HEK293T (cell line): ENCODE data around the gene METTL26.
A peak's percentile ranks its signal among the peaks of the same experiment; 100 is the strongest.

ENCODE experiments used
- CTCF ChIA-PET: fragments of 350-600 bp; formaldehyde crosslinking; extraction: SDS; loops from one replicate; lab custom pipeline; 2021; ENCODE audit warnings: antibody characterized with exemption, inconsistent platforms; lab: Yijun Ruan, JAX
- POLR2A ChIA-PET: fragments of 350-600 bp; formaldehyde crosslinking; extraction: SDS; loops from one replicate; lab custom pipeline; 2020; ENCODE audit warnings: antibody characterized with exemption, inconsistent platforms; lab: Yijun Ruan, JAX
- DNase-seq: peaks from one replicate; pipeline ENCODE4 v3.0.0; 2012; ENCODE audit warnings: mixed read lengths; ENCODE audit errors: extremely low spot score
- ARNT ChIP-seq: fragments of 450-650 bp; IDR thresholded peaks from 2 replicates; pipeline ENCODE4 v1.6.1; 2017; ENCODE audit warnings: mild to moderate bottlenecking
- BHLHE40 ChIP-seq: fragments of 450-650 bp; IDR thresholded peaks from 2 replicates; pipeline ENCODE4 v1.6.1; 2016; ENCODE audit warnings: mild to moderate bottlenecking, moderate library complexity, borderline replicate concordance
- CTBP1 ChIP-seq: fragments of 450-650 bp; IDR thresholded peaks from 2 replicates; pipeline ENCODE4 v1.6.1; 2016; ENCODE audit warnings: borderline replicate concordance
- ELF4 ChIP-seq: fragments of 450-650 bp; IDR thresholded peaks from 2 replicates; pipeline ENCODE4 v1.6.1; 2017; ENCODE audit warnings: antibody characterized with exemption
- FOXA1 ChIP-seq: fragments of 450-650 bp; IDR thresholded peaks from 2 replicates; pipeline ENCODE4 v1.6.1; 2016; ENCODE audit warnings: mild to moderate bottlenecking
- FOXK2 ChIP-seq: fragments of 450-650 bp; IDR thresholded peaks from 2 replicates; pipeline ENCODE4 v1.6.1; 2016; ENCODE audit warnings: mild to moderate bottlenecking
- FOXM1 ChIP-seq: fragments of 450-650 bp; IDR thresholded peaks from 2 replicates; pipeline ENCODE4 v1.6.1; 2017; ENCODE audit warnings: mild to moderate bottlenecking, borderline replicate concordance
- HDGF ChIP-seq: fragments of 450-650 bp; IDR thresholded peaks from 2 replicates; pipeline ENCODE4 v1.6.1; 2017; ENCODE audit warnings: antibody characterized with exemption, borderline replicate concordance
- L3MBTL2 ChIP-seq: fragments of 450-650 bp; conservative IDR thresholded peaks from 2 replicates; pipeline ENCODE4 v1.6.1; 2016; ENCODE audit warnings: mild to moderate bottlenecking
- LEF1 ChIP-seq: fragments of 450-650 bp; IDR thresholded peaks from 2 replicates; pipeline ENCODE4 v1.6.1; 2017; ENCODE audit warnings: mild to moderate bottlenecking, borderline replicate concordance
- NFRKB ChIP-seq: fragments of 450-650 bp; IDR thresholded peaks from 2 replicates; pipeline ENCODE4 v1.6.1; 2016; ENCODE audit warnings: mild to moderate bottlenecking, moderate library complexity
- PKNOX1 ChIP-seq: fragments of 450-650 bp; IDR thresholded peaks from 2 replicates; pipeline ENCODE4 v1.6.1; 2016
- SP1 ChIP-seq: fragments of 450-650 bp; IDR thresholded peaks from 2 replicates; pipeline ENCODE4 v1.6.1; 2017
- SUZ12 ChIP-seq: fragments of 450-650 bp; IDR thresholded peaks from 2 replicates; pipeline ENCODE4 v1.6.1; 2016; ENCODE audit warnings: mild to moderate bottlenecking
- TARDBP ChIP-seq: fragments of 450-650 bp; IDR thresholded peaks from 2 replicates; pipeline ENCODE4 v1.6.1; 2016
- ZNF384 ChIP-seq: fragments of 450-650 bp; IDR thresholded peaks from 2 replicates; pipeline ENCODE4 v1.6.1; 2016

The METTL26 gene

DNA sequence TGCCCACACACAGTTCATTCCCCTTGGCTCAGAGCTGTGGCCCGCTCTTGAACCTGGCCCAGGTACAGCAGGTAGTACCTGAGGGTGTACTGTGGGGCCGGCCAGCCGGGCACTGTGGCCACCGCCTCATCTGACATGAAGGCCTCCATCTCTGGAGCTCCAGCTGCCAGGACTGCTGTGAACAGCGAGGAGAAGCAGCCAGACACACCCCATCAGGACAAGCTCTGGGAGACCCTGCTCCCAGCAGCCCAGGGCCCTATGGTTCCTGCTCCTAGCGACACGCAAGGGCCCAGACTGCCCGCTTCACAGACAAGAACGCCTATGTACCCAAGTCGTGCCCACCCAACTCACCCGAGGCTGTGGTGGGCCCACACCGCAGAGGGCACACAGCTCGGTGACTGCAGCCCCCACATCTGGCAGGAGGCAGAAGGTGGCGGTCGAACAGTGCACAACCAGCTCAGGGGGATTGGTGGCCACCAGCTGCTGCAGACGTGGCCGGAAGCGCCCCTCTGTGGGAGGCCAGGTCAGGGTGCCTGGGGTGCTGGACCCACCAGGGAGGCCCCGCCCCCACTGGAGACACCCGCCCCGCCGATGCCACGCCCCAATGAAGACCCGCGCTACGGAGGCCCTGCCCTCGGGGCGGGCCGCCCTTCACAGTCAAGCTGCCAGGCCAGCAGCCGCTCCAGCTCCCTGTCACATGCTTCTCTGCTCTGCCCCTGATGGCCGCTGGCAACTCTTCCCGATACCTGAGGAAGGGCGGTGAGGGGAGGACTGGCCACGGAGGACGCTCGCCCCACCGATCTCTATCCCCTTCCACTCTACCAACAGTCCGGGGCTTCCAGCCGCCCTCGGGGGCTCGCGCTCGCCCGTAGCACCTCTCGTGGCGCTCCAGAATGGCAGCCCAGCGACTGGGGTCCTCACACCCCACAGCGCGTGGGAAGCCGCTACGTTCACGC is 43.0 kb upstream of the METTL26 start:
- peak; percentile 50 for DNase-seq
- TF ChIP-seq L3MBTL2 (no peak), LEF1 (no peak), PKNOX1 (no peak), SP1 (no peak), ELF4 (no peak), CTBP1 (no peak), HDGF (no peak), BHLHE40 (no peak), TARDBP (no peak)
- CTCF ChIA-PET: interaction anchor here (0.7 to 1.4 kb wide), 2 partner anchors 15 to 19 kb away, joined by 5 to 9 read pairs; no protein-coding TSS in a partner anchor
- POLR2A ChIA-PET: interaction anchor here (0.7 to 2.9 kb wide), 5 partner anchors 10 to 30 kb away, joined by 3 to 16 read pairs (median 9); partner anchors contain the start of genes RHOT2, WDR24 and WDR90

GRCh38 chr16:678209-678857 is 42.2 kb upstream of the METTL26 start:
- DNase-seq: no peak
- POLR2A ChIA-PET: interaction anchor here (1.9 to 2.9 kb wide), 3 partner anchors 9 to 30 kb away, joined by 9 to 16 read pairs (median 11); partner anchors contain the start of genes WDR24 and WDR90
- TF ChIP-seq ZNF384: no peak
- no peak for TF ChIP-seq ARNT
- TF ChIP-seq HDGF: no peak
- TF ChIP-seq FOXM1: no peak
- TF ChIP-seq NFRKB: no peak
- TF ChIP-seq SUZ12: no peak
- TF ChIP-seq L3MBTL2: no peak
- no peak for TF ChIP-seq TARDBP
- no peak for TF ChIP-seq PKNOX1
- CTCF ChIA-PET: interaction anchor here (0.7 to 1.4 kb wide), 2 partner anchors 15 to 18 kb away, joined by 5 to 9 read pairs; no protein-coding TSS in a partner anchor

GRCh38 chr16:677316-678190 is 41.4 kb upstream of the METTL26 start:
- ChIA-PET POLR2A (interaction anchor here (1.9 to 2.9 kb wide), 2 partner anchors 12 to 29 kb away, joined by 11 to 16 read pairs; partner anchors contain the start of genes WDR24 and WDR90), CTCF (no interaction called here)
- no peak for TF ChIP-seq FOXM1
- TF ChIP-seq SP1: no peak
- TF ChIP-seq ARNT: no peak
- TF ChIP-seq CTBP1: no peak
- no peak for TF ChIP-seq L3MBTL2
- TF ChIP-seq ELF4: no peak
- TF ChIP-seq NFRKB: no peak
- no peak for TF ChIP-seq LEF1
- no peak for TF ChIP-seq BHLHE40
- TF ChIP-seq ZNF384: no peak
- TF ChIP-seq FOXA1: no peak
- no peak for TF ChIP-seq TARDBP
- TF ChIP-seq HDGF: no peak
- no peak for TF ChIP-seq PKNOX1
- TF ChIP-seq SUZ12: no peak
- TF ChIP-seq FOXK2: no peak
- DNase-seq: no peak

GRCh38 chr16:676913-677312 is 40.8 kb upstream of the METTL26 start:
- ChIA-PET CTCF (no interaction called here), POLR2A (interaction anchor here (2.2 kb wide), 1 partner anchor 18 kb away, joined by 6 read pairs; no protein-coding TSS in a partner anchor)
- DNase-seq: no peak
- TF ChIP-seq ARNT (no peak), PKNOX1 (no peak)

DNA sequence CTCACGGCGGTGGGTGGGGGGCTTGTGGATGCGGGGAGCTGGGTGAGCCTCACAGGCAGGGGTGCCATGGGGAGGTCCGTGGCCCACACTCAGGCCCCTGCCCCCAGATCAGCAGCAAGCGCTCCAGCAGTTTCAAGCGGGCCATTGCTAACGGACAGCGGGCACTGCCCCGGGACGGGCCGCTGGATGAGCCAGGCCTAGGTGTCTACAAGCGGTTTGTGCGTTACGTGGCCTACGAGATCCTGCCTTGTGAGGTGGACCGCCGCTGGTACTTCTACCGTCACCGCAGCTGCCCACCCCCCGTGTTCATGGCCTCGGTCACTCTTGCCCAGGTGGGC is 40.4 kb upstream of the METTL26 start:
- DNase-seq: no peak
- CTCF ChIA-PET: interaction anchor here (1.2 kb wide), 1 partner anchor 28 kb away, joined by 4 read pairs; the partner anchor contains the start of gene WDR90

More for the DNA sequence above, 40.4 kb upstream of the METTL26 start:
- TF ChIP-seq ZNF384 (no peak), NFRKB (no peak), CTBP1 (no peak), LEF1 (no peak), PKNOX1 (no peak), SUZ12 (no peak), FOXM1 (no peak), FOXK2 (no peak), ELF4 (no peak), SP1 (no peak), FOXA1 (no peak), BHLHE40 (no peak), L3MBTL2 (no peak), TARDBP (no peak), ARNT (no peak), HDGF (no peak)
- POLR2A ChIA-PET: interaction anchor here (2.2 kb wide), 1 partner anchor 17 kb away, joined by 6 read pairs; no protein-coding TSS in a partner anchor
